PFSK-1 (cell line): Measurements from ENCODE around the gene HEG1.

Source experiments
- FOXP2 ChIP-seq: optimal IDR thresholded peaks from 2 replicates; pipeline ENCODE3; 2011; ENCODE audit warnings: borderline replicate concordance, control low read depth, inconsistent platforms; ENCODE audit not compliant: insufficient read depth; ENCODE audit errors: extremely low read length, extremely low read depth
- POLR2AphosphoS5 ChIP-seq: IDR thresholded peaks from 2 replicates; pipeline ENCODE4 v1.6.1; 2012; ENCODE audit warnings: low read depth, mild to moderate bottlenecking, control low read depth, low read length, moderate library complexity
- REST ChIP-seq, 2 experiments: IDR thresholded peaks; 2 replicates each; pipeline versions ENCODE4 v1.6.1 to v1.8.0; 2011 to 2012; ENCODE audit warnings: low read depth in 2 of 2, low read length in 2 of 2, control low read depth in 1 of 2, inconsistent platforms in 1 of 2, mild to moderate bottlenecking in 1 of 2, moderate library complexity in 1 of 2; ENCODE audit not compliant: insufficient read depth in 1 of 2
- SIN3A ChIP-seq: IDR thresholded peaks from 2 replicates; pipeline ENCODE4 v1.6.1; 2012; ENCODE audit warnings: mild to moderate bottlenecking, low read length, moderate library complexity, borderline replicate concordance; ENCODE audit not compliant: insufficient read depth
- TAF1 ChIP-seq: IDR thresholded peaks from 2 replicates; pipeline ENCODE4 v1.6.1; 2012; ENCODE audit warnings: low read length, control low read depth, borderline replicate concordance; ENCODE audit not compliant: insufficient read depth

HEG1 gene

GRCh38 chr3:125061646-125062045 is 5.8 kb upstream of the HEG1 start:
- TF ChIP-seq TAF1 (no peak), REST (IDR thresholded peaks at IDR 0.05; ENCODE audit: insufficient read depth in 1 of 2, low read depth in 2 of 2, low read length in 2 of 2) (no peak), FOXP2 (no peak), SIN3A (no peak), POLR2AphosphoS5 (no peak)

DNA sequence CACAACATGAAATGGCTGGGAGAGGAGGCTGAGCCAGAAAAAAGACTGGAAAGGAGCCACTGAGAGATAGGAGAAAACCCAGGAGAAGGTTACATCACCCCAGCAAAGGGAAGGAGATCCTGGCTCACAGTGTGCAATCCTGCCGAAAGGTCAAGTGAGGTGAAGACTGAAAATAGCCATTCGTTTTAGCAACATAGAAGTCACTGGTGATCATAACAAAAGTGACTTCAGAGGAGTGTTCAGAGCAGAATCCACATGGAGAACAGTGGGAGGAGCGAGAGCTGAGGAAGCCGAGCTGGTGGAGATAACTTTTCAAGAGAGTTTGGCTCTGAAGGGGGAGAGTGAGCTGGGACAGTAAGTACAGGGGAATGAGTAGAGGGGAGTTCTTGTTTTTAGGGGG is 5.4 kb upstream of the HEG1 start:
- TF ChIP-seq SIN3A (no peak), REST (IDR thresholded peaks at IDR 0.05; ENCODE audit: insufficient read depth in 1 of 2, low read depth in 2 of 2, low read length in 2 of 2) (no peak), FOXP2 (no peak), TAF1 (no peak), POLR2AphosphoS5 (no peak)

DNA sequence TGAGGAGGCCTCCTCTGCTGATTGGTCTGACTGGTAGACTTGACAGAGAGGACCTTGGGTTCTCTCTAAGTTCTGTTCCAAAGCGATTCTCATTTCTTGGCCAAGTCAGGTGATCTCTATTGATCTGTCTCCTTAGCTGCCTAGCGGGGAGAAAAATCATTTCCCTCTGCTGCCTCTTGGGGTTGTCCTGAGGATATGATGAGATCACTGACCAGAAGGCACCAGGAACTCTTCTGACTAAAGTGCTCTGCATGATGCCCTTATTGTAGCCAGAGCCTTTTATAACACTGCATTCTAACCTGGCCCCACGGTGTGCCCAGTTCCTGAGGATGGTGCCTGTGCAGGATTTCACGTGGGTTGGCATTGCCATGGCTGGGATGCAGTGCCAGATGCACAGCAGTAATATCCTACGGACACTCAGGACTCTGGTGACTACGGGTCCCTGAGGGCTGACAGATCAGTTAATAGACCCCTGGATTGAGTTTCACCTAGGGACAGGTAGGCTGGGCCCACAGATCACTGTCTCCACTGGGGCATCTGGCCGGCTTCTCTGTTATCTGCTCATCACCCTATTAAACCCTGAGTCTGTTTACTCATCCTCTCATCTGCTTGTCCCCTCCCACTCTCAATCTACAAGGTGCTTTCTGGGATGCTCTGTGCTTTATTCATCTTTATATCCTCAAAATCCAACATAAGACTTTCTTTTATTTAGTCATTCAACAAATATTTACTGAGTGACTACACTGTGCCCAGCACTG is 3.9 kb upstream of the HEG1 start:
- TF ChIP-seq SIN3A (no peak), REST (IDR thresholded peaks at IDR 0.05; ENCODE audit: insufficient read depth in 1 of 2, low read depth in 2 of 2, low read length in 2 of 2) (no peak), FOXP2 (no peak), TAF1 (no peak), POLR2AphosphoS5 (no peak)

GRCh38 chr3:125058959-125059358 is 3.2 kb upstream of the HEG1 start:
- TF ChIP-seq REST (IDR thresholded peaks at IDR 0.05; ENCODE audit: insufficient read depth in 1 of 2, low read depth in 2 of 2, low read length in 2 of 2): no peak
- no peak for TF ChIP-seq TAF1
- TF ChIP-seq SIN3A: no peak
- no peak for TF ChIP-seq POLR2AphosphoS5
- no peak for TF ChIP-seq FOXP2

DNA sequence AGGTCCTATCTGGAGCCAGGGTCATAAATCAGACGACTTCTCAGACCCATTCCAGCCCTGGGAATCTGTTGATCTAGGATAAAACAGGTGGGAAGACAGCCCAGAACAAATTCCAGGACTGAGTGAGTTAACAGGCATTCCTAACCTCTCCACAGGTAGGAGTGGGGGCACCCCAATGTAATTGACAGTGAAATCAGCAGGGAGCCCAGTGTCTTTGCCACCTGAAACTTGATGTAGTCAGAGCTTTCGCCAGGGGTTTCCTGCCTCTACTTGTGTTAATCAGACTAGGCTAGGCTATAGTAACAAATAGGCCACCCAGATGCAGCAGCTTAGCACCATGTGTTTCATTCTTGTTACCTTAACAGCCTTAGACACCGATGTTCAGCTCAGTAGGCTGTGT is 2.7 kb upstream of the HEG1 start:
- TF ChIP-seq TAF1 (no peak), FOXP2 (no peak), SIN3A (no peak), POLR2AphosphoS5 (no peak), REST (IDR thresholded peaks at IDR 0.05; ENCODE audit: insufficient read depth in 1 of 2, low read depth in 2 of 2, low read length in 2 of 2) (no peak)
